HUES48 (cell line): ENCODE data around the gene RBBP4.
"Not testable (repeated sequence)": the region's sequence is repeated elsewhere in the genome, so short reads cannot be mapped to it uniquely, and the experiment has no call there.

Source experiments
- H3K27ac ChIP-seq: one replicate; pipeline ENCODE4 v1.7.0; 2013; ENCODE audit warnings: low read depth, low read length, inconsistent platforms
- H3K27me3 ChIP-seq: 2 replicates; pipeline ENCODE4 v1.6.1; 2013; ENCODE audit warnings: mild to moderate bottlenecking, low read length; ENCODE audit not compliant: control insufficient read depth, insufficient read depth
- H3K36me3 ChIP-seq: 2 replicates; pipeline ENCODE4 v1.6.1; 2013; ENCODE audit warnings: low read length; ENCODE audit not compliant: control insufficient read depth, insufficient read depth
- H3K4me1 ChIP-seq: 2 replicates; pipeline ENCODE4 v1.6.1; 2013; ENCODE audit warnings: mild to moderate bottlenecking, low read length; ENCODE audit not compliant: control insufficient read depth, insufficient read depth
- H3K4me3 ChIP-seq: 2 replicates; pipeline ENCODE4 v1.5.1; 2013; ENCODE audit warnings: mild to moderate bottlenecking, low read depth, low read length
- H3K9ac ChIP-seq: 2 replicates; pipeline ENCODE4 v1.6.1; 2013; ENCODE audit warnings: mild to moderate bottlenecking, low read depth, low read length, moderate library complexity
- H3K9me3 ChIP-seq: 2 replicates; pipeline ENCODE4 v1.6.1; 2013; ENCODE audit warnings: low read length; ENCODE audit not compliant: control insufficient read depth, insufficient read depth

RBBP4 gene

DNA sequence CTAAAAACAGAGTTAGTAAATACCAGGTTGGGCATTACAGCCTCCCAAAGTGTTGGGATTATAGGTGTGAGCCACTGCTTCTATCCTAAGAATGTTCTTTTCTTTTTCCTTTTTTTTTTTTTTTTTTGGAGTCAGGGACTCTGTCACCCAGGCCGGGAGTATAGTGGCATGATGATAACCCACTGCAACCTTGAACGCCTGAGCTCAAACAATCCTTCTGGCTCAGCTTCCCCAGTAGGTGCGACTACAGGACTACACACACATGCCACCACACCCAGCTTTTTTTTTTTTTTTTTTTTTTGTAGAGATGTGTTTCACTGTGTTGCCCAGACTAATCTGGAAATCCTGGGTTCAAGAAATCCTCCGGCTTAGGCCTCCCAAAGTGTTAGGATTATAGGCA, 6.6 kb upstream of the RBBP4 start:
- H3K4me1 ChIP-seq: peaks cover 6% of the 10 kb centered on the region; the same call in 1 of the 2 replicates
- no peaks in the 10 kb centered on the region for H3K36me3 ChIP-seq
- H3K27me3 ChIP-seq: no peaks in the 10 kb centered on the region
- no peak overlapping the region for H3K9ac ChIP-seq
- no peak overlapping the region for H3K27ac ChIP-seq
- no peaks in the 10 kb centered on the region for H3K9me3 ChIP-seq
- no peak overlapping the region for H3K4me3 ChIP-seq

DNA sequence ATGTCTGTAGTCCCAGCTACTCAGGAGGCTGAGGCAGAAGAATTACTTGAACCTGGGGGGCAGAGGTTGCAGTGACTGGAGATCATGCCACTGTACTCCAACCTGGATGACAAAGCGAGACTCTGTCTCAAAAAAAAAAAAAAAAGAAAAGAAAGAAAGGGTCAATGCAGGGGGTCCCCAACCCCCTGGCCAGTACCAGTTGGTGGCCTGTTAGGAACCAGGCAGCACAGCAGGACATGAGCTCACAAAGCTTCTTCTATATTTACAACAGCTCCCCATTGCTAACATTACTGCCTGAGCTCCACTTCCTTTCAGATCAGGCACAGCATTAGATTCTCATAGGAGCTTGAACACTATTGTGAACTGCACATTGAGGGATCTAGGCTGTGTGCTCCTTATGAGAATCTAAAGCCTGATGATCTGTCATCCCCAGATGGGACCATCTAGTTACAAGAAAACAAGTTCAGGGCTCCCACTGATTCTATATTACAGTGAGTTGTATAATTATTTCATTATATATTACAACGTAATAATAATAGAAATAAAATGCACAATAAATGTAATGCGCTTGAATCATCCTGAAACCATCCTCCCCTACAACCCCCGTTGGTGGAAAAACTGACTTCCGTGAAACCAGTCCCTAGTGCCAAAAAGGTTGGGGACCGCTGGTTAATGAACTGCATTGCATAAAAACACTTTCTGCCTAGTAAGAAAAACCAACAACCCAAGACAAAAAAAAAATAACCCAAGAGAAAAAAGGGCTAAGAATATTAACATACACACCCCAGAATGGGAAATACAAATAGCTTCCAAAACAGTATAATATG, 3.5 kb upstream of the RBBP4 start:
- H3K36me3 ChIP-seq: peaks cover 8% of the 10 kb centered on the region
- H3K4me3 ChIP-seq: no peak overlapping the region
- no peak overlapping the region for H3K9ac ChIP-seq
- H3K9me3 ChIP-seq: no peaks in the 10 kb centered on the region
- H3K27ac ChIP-seq: no peak overlapping the region
- peaks cover 9% of the 10 kb centered on the region for H3K4me1 ChIP-seq
- no peaks in the 10 kb centered on the region for H3K27me3 ChIP-seq

DNA sequence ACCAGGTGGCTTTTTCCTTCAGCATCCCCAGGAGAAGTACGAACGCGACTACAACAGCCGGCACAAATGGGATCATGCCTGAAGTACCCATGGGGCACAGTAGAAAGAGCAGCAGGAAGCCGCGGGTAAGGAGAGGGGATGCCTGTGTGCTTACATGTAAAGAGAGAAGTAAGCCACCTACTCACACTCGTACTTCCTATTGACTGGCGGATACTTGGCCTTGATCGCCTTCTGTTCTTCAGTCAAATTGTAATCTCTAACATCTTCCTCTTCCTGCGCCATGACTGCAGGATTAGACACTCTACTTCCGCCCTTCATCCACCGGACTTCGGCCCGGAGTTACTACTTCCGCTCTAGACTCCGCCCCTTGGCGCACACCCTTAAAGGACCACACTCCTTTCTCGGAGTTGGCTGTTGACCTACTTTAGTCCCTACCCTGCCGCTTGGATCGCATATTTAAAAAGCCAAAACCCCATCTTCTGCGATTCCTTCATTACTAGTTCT, 708 bp upstream of the RBBP4 start, which contains the start of gene ZBTB8OS:
Gene ZBTB8OS (minus strand): TSS at position 303 of the 504 bp plus-strand sequence. CDS start 21 bp downstream, at position 282.
- Histone ChIP-seq H3K9me3 (no peaks in the 10 kb centered on the region), H3K27me3 (no peaks in the 10 kb centered on the region), H3K4me1 (peaks cover 16% of the 10 kb centered on the region), H3K27ac (peak within 1 kb of the TSS; percentile 99), H3K9ac (peak within 1 kb of the TSS; percentile 98), H3K36me3 (peaks cover 36% of the 10 kb centered on the region), H3K4me3 (peak within 1 kb of the TSS; percentile 99)

DNA sequence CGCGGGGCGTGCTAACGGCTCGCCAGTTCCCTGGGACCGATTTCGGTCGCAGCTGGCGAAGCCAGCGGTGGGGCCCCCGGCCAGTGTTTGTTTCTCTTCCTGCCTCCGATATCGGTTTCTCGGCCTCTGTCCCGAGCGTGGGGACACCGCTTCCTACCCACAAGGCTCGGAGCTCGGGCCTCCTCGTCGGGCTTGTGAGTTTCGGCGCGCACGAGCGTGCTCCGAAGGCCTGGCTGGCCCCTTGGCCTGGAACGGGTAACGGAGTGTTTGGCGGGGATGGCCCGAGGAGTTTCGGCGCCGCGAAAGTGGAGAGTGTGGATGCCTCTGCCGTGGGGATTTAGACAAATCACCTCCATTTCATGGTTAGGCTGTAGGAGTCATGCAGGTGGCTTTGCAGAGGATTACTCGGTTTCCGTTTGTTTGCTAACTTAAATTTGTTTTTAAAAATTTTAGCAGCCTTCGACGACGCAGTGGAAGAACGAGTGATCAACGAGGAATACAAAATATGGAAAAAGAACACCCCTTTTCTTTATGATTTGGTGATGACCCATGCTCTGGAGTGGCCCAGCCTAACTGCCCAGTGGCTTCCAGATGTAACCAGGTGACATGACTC, 559 bp downstream of the RBBP4 start:
- no peaks in the 10 kb centered on the region for H3K9me3 ChIP-seq
- peak overlapping the region; percentile 99 for H3K4me3 ChIP-seq
- H3K36me3 ChIP-seq: peaks cover 49% of the 10 kb centered on the region
- H3K27me3 ChIP-seq: no peaks in the 10 kb centered on the region
- H3K4me1 ChIP-seq: peaks cover 16% of the 10 kb centered on the region
- peak overlapping the region; percentile 99 for H3K27ac ChIP-seq
- H3K9ac ChIP-seq: peak overlapping the region; percentile 98

DNA sequence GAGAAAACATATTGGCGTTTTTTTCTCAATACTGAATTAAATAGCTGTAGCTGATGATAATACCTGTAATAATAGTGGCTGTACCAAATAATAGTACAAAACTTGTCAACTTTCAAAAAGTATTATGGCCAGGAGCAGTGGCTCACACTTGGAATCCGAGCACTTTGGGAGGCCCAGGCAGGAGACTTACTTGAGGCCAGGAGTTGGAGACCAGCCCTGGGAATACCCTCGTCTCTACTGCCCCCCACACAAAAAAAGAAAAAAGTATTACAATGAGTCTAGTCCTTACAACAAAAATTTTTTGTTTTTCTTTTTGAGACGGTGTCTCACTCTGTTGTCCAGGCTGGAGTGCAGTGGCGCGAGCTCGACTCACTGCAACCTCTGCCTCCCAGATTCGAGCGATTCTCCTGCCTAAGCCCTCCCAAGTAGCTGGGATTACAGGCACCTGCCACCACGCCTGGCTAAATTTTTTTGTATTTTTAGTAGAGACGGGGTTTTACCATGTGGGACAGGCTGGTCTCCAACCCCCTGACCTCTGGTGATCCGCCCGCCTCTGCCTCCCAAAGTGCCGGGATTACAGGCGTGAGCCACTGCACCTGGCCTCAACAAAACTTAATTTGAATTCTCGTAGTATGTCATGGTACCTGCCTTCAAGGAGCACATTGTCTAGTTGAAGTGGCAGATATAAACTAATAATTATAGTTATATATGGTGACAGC, 1.4 kb downstream of the RBBP4 start:
- no peak overlapping the region; the same call in 1 of the 2 replicates for H3K9ac ChIP-seq
- peak overlapping the region; percentile 99 for H3K27ac ChIP-seq
- peaks cover 16% of the 10 kb centered on the region for H3K4me1 ChIP-seq
- no peaks in the 10 kb centered on the region for H3K9me3 ChIP-seq
- peak overlapping the region; percentile 99 for H3K4me3 ChIP-seq
- H3K27me3 ChIP-seq: no peaks in the 10 kb centered on the region
- H3K36me3 ChIP-seq: peaks cover 57% of the 10 kb centered on the region

DNA sequence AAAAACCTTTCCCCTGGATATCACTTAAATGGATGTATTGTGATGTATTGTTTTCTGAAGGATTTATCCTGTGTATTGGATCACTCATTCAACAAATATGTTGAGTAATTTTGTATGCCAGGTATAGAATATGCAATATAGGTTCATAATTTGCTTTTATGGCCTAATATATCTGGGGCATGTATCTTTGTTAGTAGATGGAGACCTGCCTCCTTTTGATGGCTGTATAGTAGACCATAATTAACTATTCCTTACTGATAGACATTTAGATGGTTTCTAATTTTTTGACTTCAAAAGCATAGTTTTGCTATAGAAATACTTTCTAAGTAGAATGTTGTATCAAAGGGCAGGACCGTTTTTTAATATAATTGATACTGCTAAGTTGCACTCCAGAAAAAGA, 8.6 kb downstream of the RBBP4 start:
- no peak overlapping the region for H3K4me3 ChIP-seq
- H3K9ac ChIP-seq: no peak overlapping the region
- H3K4me1 ChIP-seq: no peaks in the 10 kb centered on the region
- no peak overlapping the region for H3K27ac ChIP-seq
- H3K9me3 ChIP-seq: no peaks in the 10 kb centered on the region
- H3K27me3 ChIP-seq: no peaks in the 10 kb centered on the region
- peaks cover 95% of the 10 kb centered on the region for H3K36me3 ChIP-seq

DNA sequence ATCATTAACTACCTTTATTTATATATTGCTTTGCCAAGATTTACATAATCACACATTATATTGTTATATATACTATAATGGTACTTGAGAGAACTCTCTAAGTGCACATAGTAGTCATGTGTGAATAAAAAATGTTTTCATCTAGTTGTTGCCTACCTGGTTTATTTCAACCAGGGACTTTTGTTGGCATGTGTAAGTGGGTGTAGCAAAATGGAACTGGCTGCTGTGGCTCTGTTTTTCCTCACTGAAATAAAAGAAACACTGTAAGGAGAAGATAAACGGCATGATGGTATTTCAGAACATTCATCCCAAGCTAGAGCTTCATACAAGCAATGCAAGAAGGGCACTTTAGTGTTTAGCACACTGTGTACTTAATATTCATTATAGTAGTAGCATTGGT, 14.9 kb downstream of the RBBP4 start:
- Histone ChIP-seq H3K36me3 (peaks cover 94% of the 10 kb centered on the region), H3K4me3 (no peak overlapping the region), H3K27ac (no peak overlapping the region), H3K4me1 (no peaks in the 10 kb centered on the region), H3K9me3 (no peaks in the 10 kb centered on the region), H3K9ac (no peak overlapping the region), H3K27me3 (no peaks in the 10 kb centered on the region)

DNA sequence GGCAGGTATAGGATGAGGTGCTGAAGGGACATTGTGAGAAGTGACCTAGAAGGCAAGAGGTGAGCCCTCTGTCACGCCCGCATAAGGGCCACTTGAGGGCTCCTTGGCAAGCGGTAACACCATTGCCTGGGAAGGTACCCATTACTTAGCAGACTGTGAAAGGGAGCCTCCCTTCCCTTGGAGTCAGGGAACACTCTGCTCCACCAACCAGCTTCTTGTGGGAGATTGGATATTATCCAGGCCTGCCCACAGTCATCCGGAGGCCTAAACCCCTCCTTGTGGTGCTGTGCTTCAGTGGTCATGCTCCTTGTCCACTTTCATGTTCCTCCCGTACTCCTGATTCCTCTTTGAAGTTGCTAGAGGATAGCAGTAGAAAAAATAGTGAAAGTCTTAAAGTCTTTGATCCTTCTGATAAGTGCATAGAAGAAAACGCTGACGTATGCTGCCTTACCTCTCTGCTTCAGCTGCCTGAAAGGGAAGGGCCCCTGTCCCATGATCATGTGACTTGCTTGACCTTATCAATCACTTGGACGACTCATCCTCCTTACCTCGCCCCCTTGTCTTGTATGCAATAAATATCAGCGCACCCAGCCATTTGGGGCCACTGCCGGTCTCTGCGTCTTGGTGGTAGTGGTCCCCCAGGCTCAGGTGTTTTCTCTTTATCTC, 16.0 kb downstream of the RBBP4 start:
- Histone ChIP-seq H3K27me3 (no peaks in the 10 kb centered on the region), H3K27ac (no peak overlapping the region), H3K9me3 (no peaks in the 10 kb centered on the region), H3K9ac (no peak overlapping the region), H3K4me1 (no peaks in the 10 kb centered on the region), H3K4me3 (no peak overlapping the region), H3K36me3 (peaks cover 94% of the 10 kb centered on the region)

DNA sequence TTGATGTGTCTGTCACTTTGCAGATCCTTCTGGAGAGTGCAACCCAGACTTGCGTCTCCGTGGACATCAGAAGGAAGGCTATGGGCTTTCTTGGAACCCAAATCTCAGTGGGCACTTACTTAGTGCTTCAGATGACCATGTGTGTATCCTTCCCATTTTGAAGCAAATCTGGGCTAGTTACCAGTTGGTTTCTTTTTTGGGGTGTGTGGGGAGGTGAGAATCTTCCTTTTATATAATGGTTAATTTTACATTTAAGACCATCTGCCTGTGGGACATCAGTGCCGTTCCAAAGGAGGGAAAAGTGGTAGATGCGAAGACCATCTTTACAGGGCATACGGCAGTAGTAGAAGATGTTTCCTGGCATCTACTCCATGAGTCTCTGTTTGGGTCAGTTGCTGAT, 17.7 kb downstream of the RBBP4 start:
- not testable (repeated sequence) for H3K27me3 ChIP-seq, H3K9ac ChIP-seq, H3K4me1 ChIP-seq, H3K9me3 ChIP-seq, H3K27ac ChIP-seq, H3K4me3 ChIP-seq
- peaks cover 95% of the 10 kb centered on the region for H3K36me3 ChIP-seq

DNA sequence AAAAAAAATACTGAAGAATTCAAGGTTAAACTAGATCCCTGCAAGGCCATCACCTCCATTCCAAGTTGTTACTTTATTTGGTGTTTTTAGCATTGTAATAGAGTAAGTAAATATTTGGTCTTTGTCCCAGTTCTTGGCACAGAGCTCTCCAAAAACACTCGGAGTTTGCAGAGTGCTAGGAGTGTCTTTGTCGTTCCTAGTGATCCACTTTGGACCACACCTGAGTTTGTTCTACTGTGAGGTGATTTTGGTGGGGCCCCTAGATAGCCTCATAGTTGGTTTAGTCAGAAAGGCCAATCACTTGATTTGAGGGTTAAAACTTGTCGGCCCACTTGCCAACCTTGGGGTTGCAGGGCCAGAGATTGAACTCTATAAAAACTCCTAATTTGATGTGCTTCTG, 25.9 kb downstream of the RBBP4 start:
- Histone ChIP-seq H3K9ac (no peak overlapping the region), H3K9me3 (no peaks in the 10 kb centered on the region), H3K4me3 (no peak overlapping the region), H3K36me3 (peaks cover 95% of the 10 kb centered on the region), H3K4me1 (no peaks in the 10 kb centered on the region), H3K27me3 (no peaks in the 10 kb centered on the region), H3K27ac (no peak overlapping the region)
